ACC112 (cell line): ENCODE results near the gene PCAT6.
"Not testable (repeated sequence)": the region's sequence is repeated elsewhere in the genome, so short reads cannot be mapped to it uniquely, and the experiment has no call there.

Source experiments
- H2AFZ ChIP-seq: fragments of 200-600 bp; sonication (generic); one replicate; pipeline ENCODE4 v1.6.0; 2017; ENCODE audit warnings: antibody characterized with exemption, low read length; ENCODE audit not compliant: unreplicated experiment
- H3K27ac ChIP-seq: fragments of 200-600 bp; sonication (generic); 2 replicates; pipeline ENCODE4 v1.5.1; 2014; ENCODE audit warnings: low read depth, mild to moderate bottlenecking, antibody characterized with exemption, low read length, moderate library complexity
- H3K27me3 ChIP-seq: fragments of 200-600 bp; sonication (generic); 2 replicates; pipeline ENCODE4 v1.6.1; 2014; ENCODE audit warnings: mild to moderate bottlenecking, antibody characterized with exemption, low read length, moderate library complexity, mixed read lengths; ENCODE audit not compliant: insufficient read depth
- H3K36me3 ChIP-seq: fragments of 200-600 bp; sonication (generic); 2 replicates; pipeline ENCODE4 v1.6.1; 2016; ENCODE audit warnings: mild to moderate bottlenecking, antibody characterized with exemption, low read length, moderate library complexity, mixed read lengths; ENCODE audit not compliant: insufficient read depth
- H3K4me1 ChIP-seq: fragments of 200-600 bp; sonication (generic); one replicate; pipeline ENCODE4 v1.6.1; 2016; ENCODE audit warnings: low read length, mixed read lengths; ENCODE audit not compliant: insufficient read depth, unreplicated experiment, control insufficient read depth
- H3K4me3 ChIP-seq: fragments of 200-600 bp; sonication (generic); 2 replicates; pipeline ENCODE4 v1.5.1; 2014; ENCODE audit warnings: mild to moderate bottlenecking, low read depth, low read length
- H3K79me2 ChIP-seq: fragments of 200-600 bp; sonication (generic); one replicate; pipeline ENCODE4 v1.6.0; 2016; ENCODE audit warnings: low read length; ENCODE audit not compliant: control insufficient read depth, unreplicated experiment, insufficient read depth

The PCAT6 gene

DNA sequence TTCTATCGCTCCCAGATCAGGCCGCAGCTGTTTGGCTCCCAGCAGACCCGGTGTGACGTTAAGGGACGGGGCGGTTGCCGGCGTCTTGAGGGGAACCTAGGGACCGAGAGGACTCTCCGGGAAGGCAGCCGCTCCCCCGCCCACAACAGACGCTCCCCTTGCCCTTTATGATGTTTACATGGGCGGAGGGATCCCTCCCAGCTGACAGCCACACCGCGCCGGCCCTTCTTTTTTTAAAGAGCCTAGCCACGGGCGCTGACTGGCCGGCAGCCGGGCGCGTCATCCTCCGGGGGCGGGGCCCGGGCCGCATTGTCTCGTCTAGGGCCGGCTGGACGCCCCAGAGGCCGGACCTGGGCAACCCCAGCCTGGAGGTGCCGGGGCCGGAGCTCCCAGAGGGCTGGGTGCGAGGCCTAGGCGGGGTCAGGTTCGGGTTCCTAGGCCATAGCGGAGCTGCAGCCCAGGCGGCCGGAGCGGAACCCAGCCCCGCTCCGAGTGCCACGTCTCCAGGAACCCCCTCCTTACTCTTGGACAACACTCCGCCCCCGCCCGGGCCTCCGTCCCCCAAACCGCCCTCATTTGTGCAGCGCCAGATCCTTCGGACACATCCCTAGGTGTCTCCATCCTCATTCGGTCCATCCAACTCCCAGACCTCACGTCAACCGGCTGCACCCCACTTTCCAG lies at the start of gene PCAT6:
PCAT6 (plus strand) TSS at position 340 of the 681 bp plus-strand sequence.
- peak within 1 kb of the TSS; percentile 26 for H3K27ac ChIP-seq
- H3K79me2 ChIP-seq, result peaks cover 25% of the 10 kb centered on the region
- no peaks in the 10 kb centered on the region for H3K36me3 ChIP-seq
- H2AFZ ChIP-seq, result peak within 1 kb of the TSS; percentile 85
- peaks cover 12% of the 10 kb centered on the region for H3K4me1 ChIP-seq
- H3K4me3 ChIP-seq, result peak within 1 kb of the TSS; percentile 87
- H3K27me3 ChIP-seq, result no peaks in the 10 kb centered on the region

DNA sequence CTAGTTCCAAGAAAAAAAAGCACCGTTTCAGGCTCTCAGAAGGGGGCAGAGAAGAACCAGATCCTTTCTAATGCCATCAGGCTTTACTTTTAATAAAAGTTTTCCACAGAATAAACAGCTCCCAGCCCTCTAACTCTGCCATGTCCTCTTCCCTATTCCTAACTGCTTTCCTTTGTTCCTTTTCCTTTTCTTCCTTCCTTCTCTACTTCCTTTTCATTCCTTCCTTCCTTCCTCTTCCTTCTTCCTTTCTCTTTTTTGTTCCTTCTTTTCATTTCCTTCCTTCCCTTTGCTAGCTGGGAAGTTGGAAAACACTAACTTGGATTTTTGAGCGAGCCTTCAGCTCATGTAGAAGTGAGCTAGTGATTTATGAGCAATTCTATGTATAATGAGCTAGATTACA lies 48.7 kb upstream of the PCAT6 start:
- Histone ChIP-seq H3K79me2 (no peaks in the 10 kb centered on the region), H3K36me3 (peaks cover 34% of the 10 kb centered on the region; the same call in 1 of the 2 replicates), H3K27ac (no peak overlapping the region), H2AFZ (no peak overlapping the region), H3K27me3 (no peaks in the 10 kb centered on the region), H3K4me3 (no peak overlapping the region), H3K4me1 (no peaks in the 10 kb centered on the region)

GRCh38 chr1:202765721-202766120 lies 45.0 kb upstream of the PCAT6 start:
- no peaks in the 10 kb centered on the region for H3K27me3 ChIP-seq
- no peaks in the 10 kb centered on the region for H3K79me2 ChIP-seq
- H3K27ac ChIP-seq, result no peak overlapping the region
- no peak overlapping the region for H3K4me3 ChIP-seq
- peaks cover 18% of the 10 kb centered on the region; the same call in 1 of the 2 replicates for H3K36me3 ChIP-seq
- H3K4me1 ChIP-seq, result no peaks in the 10 kb centered on the region
- no peak overlapping the region for H2AFZ ChIP-seq

DNA sequence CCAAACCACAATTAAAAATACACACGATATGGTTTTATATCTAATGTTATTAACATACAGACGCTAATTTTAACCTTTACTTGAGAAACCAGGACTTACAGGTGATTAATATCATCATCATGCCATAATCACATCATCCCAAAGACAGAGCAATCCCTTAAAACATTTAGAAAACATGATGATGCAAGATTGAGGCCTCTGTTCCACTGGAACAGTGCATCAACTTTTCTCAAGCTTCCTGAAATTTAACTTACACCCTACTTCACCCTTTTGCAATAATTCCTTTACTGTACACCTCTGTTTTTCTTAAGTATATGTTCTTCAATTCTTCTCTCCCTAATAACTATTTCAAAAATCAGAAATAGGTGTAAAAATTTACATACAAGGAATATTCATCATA lies 40.6 kb upstream of the PCAT6 start:
- Histone ChIP-seq H3K4me1 (no peaks in the 10 kb centered on the region), H3K36me3 (peaks cover 31% of the 10 kb centered on the region), H3K27ac (no peak overlapping the region), H2AFZ (no peak overlapping the region), H3K27me3 (no peaks in the 10 kb centered on the region), H3K79me2 (peaks cover 2% of the 10 kb centered on the region), H3K4me3 (no peak overlapping the region)

DNA sequence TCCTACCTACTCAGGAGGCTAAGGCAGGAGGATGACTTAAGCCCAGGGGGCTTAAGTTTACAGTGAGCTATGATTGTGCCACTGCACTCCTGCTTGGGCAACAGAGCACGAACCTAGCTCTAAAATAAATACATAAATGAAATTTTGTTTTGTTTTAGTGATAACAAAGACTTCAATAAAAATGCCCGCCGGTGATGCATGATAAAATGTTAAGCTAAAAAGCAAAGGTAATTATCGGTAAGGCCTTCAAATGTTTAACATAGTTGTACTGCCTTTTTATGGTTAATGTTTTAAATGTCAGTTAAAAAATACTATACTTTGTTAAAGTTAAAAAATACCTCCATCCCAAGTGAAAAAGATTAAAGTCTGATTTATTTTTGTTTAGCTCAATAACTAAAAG lies 29.6 kb upstream of the PCAT6 start:
- H3K27ac ChIP-seq, result no peak overlapping the region
- H2AFZ ChIP-seq, result no peak overlapping the region
- H3K27me3 ChIP-seq, result no peaks in the 10 kb centered on the region
- no peaks in the 10 kb centered on the region for H3K36me3 ChIP-seq
- no peak overlapping the region for H3K4me3 ChIP-seq
- H3K4me1 ChIP-seq, result peaks cover 3% of the 10 kb centered on the region
- peaks cover 82% of the 10 kb centered on the region for H3K79me2 ChIP-seq

- H2AFZ ChIP-seq, result no peak overlapping the region
- H3K36me3 ChIP-seq, result no peaks in the 10 kb centered on the region
- no peak overlapping the region for H3K4me3 ChIP-seq
- no peak overlapping the region for H3K27ac ChIP-seq
- H3K4me1 ChIP-seq, result peaks cover 3% of the 10 kb centered on the region
- no peaks in the 10 kb centered on the region for H3K27me3 ChIP-seq
- peaks cover 83% of the 10 kb centered on the region for H3K79me2 ChIP-seq
Measured at GRCh38 chr1:202786804-202787203, 23.9 kb upstream of the PCAT6 start.

GRCh38 chr1:202788800-202789199 lies 22.0 kb upstream of the PCAT6 start:
- Histone ChIP-seq H3K27me3 (no peaks in the 10 kb centered on the region), H3K4me3 (no peak overlapping the region), H3K36me3 (no peaks in the 10 kb centered on the region), H3K4me1 (peaks cover 3% of the 10 kb centered on the region), H3K27ac (no peak overlapping the region), H2AFZ (no peak overlapping the region), H3K79me2 (peaks cover 83% of the 10 kb centered on the region)

GRCh38 chr1:202791077-202791747 lies 19.5 kb upstream of the PCAT6 start:
- no peak overlapping the region for H2AFZ ChIP-seq
- no peaks in the 10 kb centered on the region for H3K27me3 ChIP-seq
- H3K27ac ChIP-seq, result no peak overlapping the region
- no peaks in the 10 kb centered on the region for H3K36me3 ChIP-seq
- no peaks in the 10 kb centered on the region for H3K4me1 ChIP-seq
- H3K79me2 ChIP-seq, result peaks cover 80% of the 10 kb centered on the region
- H3K4me3 ChIP-seq, result no peak overlapping the region

GRCh38 chr1:202794051-202794740 lies 16.6 kb upstream of the PCAT6 start:
- Histone ChIP-seq H2AFZ (no peak overlapping the region), H3K27ac (no peak overlapping the region), H3K79me2 (peaks cover 87% of the 10 kb centered on the region), H3K27me3 (no peaks in the 10 kb centered on the region), H3K36me3 (no peaks in the 10 kb centered on the region), H3K4me3 (no peak overlapping the region), H3K4me1 (peaks cover 4% of the 10 kb centered on the region)

GRCh38 chr1:202794931-202795330 lies 15.8 kb upstream of the PCAT6 start:
- not testable (repeated sequence) for H3K27ac ChIP-seq, H3K36me3 ChIP-seq, H3K4me1 ChIP-seq, H3K4me3 ChIP-seq, H3K27me3 ChIP-seq, H2AFZ ChIP-seq
- H3K79me2 ChIP-seq, result peaks cover 86% of the 10 kb centered on the region
